GM21526 (cell line): ENCODE results near the gene RNU7-1.

Experiments
- ATAC-seq: cut with Tn5 transposase; IDR thresholded peaks from one replicate; pipeline ENCODE4 v1.9.1; 2021; ENCODE audit warnings: moderate library complexity; ENCODE audit not compliant: unreplicated experiment, low FRiP score

RNU7-1 gene

GRCh38 chr12:6917491-6918231 lies 26.0 kb upstream of the RNU7-1 start:
- ATAC-seq: no peak

DNA sequence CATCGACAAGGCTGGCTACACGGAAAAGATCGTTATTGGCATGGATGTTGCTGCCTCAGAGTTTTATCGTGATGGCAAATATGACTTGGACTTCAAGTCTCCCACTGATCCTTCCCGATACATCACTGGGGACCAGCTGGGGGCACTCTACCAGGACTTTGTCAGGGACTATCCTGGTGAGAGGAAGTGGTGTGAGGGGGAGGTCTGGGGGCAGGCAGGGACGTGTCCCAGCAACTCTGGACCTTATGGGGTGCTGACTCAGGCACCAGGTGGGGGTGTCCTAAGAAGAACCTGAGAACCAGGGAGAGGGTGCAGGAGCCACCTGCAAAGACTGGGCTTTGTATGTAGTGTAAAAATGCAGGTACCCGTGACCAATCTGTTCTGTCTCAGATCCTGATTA lies 24.0 kb upstream of the RNU7-1 start:
- ATAC-seq: no peak

DNA sequence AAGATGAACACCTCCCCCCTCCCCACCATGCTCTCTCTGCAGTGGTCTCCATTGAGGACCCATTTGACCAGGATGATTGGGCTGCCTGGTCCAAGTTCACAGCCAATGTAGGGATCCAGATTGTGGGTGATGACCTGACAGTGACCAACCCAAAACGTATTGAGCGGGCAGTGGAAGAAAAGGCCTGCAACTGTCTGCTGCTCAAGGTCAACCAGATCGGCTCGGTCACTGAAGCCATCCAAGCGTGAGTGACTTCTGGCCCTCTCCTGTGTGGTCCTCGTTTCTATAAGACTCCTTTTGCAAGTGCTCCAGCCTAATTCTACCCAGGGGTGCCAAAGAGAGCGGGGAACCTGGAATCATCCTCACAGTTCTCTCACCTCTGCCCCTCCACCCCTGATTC lies 22.1 kb upstream of the RNU7-1 start:
- no peak for ATAC-seq

GRCh38 chr12:6921996-6922946 lies 21.3 kb upstream of the RNU7-1 start:
- ATAC-seq: no peak

DNA sequence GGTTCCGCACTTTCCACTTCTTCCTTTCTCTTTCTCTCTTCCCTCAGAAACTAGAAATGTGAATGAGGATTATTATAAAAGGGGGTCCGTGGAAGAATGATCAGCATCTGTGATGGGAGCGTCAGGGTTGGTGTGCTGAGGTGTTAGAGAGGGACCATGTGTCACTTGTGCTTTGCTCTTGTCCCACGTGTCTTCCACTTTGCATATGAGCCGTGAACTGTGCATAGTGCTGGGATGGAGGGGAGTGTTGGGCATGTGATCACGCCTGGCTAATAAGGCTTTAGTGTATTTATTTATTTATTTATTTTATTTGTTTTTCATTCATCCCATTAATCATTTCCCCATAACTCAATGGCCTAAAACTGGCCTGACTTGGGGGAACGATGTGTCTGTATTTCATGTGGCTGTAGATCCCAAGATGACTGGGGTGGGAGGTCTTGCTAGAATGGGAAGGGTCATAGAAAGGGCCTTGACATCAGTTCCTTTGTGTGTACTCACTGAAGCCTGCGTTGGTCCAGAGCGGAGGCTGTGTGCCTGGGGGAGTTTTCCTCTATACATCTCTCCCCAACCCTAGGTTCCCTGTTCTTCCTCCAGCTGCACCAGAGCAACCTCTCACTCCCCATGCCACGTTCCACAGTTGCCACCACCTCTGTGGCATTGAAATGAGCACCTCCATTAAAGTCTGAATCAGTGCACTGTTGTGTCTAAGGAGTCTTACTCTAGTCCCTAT lies 20.4 kb upstream of the RNU7-1 start:
- no peak for ATAC-seq

GRCh38 chr12:6923851-6924250 lies 19.8 kb upstream of the RNU7-1 start:
- no peak for ATAC-seq

DNA sequence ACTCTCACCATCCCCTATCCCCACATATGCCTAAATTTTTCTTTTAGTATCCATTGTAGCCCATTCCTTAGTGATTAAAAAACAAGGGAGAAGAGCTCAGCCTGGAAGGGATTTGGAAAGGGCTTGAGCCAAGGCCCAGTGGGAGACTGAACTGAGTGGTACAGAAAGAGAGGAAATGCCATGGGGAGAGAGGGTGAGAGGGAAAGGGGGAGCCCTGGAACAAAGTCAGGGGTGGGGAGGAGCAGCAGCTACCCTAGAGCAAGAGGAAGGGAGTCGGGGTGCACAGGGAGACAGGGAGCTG lies 18.4 kb upstream of the RNU7-1 start:
- ATAC-seq: no peak

DNA sequence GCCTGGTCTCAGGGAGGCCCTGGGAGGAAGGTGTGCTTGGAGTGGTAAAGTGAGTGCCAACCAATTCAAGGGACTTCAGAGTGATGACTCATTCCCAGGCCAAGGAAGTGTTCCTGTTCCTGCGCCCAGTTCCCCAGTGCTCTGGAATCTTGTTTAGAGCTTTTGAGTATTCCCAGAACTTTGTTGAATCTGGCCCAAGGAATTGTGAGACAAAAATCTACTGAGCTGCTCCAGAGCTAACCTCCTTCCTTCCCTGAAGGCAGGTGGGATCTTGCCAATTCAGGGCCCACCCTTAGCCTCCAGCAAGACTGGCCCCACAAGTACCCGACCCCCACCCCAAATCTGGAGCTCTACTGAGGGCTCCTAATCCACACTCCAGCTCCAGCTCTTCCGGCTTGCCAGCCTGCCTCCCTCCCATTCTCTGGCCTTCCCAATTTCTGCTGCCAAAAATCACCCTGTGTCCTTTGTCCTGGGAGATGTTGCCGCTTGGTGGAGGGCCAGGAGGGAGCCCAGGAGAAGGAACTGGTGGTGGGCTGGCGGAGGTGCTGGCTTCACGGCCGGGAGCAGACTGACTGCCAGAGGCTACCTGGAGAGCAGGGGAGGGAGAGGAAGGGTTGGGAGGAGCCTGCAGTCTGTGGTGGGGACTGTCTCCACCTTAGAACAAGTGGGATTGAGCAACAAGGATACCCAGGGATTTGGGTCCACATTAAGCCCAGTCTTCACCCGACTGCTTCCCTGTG lies 17.9 kb upstream of the RNU7-1 start:
- ATAC-seq: no peak

DNA sequence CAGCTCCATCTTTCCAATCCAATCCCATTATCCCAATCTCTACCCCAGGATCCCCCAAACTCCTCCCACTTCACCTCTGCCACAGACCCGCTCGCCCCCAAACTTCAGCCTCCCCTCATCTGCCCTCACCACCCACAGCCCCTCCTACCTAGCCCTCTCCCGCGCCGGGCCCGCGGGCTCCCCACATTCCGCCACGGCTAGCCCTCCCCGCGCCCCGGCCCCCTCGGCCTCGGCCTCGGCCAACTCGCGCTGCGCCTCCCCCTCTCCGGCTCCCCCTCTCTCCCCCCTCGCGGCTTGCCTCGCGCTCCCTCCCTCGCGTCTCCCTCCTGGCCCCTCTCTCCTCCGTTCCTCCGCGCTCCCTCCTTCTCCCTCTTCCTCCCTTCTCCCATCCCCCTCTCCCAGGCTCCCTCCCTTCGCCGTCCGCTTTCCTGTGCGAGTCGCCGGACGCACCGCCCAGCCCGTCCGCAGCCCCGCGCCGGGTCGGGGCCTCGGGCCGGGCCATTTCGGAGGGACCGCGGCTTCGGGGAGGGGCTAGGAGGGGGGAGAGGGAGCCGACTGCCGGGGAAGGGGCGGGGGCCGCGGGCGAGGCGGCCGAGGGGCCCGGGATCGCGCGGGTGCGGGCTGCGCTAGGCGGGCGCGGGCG lies 16.1 kb upstream of the RNU7-1 start, which contains the start of gene ATN1:
Gene ATN1, plus strand, starts transcription at position 581 of the 643 bp plus-strand sequence. CDS start 6,043 bp downstream, outside the sequence.
- ATAC-seq: no peak

- no peak for ATAC-seq
Observed at GRCh38 chr12:6928022-6928702, 15.5 kb upstream of the RNU7-1 start.

DNA sequence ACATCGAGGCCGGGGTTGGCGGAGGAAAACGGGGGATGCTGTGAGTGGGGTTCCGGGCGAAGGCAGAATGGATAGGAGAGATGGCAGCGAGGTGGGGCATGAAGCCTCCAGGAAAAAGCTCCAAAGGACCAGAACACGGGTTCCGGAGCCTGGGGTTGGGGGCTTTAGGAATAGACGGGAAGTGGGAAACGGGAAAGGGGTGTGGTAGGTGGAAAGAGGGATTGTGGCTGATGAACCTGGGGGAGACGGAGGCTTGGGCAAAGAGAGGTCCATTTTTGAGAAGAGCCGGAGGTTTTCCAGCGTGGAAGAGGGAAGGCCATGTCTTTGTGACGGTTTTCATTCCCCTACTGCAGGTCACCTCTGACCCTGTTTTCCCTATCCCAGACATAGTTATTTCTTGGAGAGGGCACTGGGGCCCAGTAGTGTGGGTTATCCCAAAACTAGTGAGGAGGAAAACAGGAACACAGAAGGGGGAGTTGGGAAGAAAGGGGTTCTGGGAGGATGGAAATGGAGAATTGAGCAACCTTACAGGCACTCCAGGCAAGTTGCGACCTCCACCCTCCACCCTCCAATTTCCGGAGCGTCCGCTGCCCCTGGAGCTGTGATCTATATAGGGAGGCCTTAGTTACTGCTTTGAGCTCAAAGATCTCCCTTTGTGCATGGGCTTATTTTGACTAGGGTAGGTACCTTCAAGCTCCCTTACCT lies 14.8 kb upstream of the RNU7-1 start:
- no peak for ATAC-seq

GRCh38 chr12:6929466-6930452 lies 13.9 kb upstream of the RNU7-1 start:
- no peak for ATAC-seq

DNA sequence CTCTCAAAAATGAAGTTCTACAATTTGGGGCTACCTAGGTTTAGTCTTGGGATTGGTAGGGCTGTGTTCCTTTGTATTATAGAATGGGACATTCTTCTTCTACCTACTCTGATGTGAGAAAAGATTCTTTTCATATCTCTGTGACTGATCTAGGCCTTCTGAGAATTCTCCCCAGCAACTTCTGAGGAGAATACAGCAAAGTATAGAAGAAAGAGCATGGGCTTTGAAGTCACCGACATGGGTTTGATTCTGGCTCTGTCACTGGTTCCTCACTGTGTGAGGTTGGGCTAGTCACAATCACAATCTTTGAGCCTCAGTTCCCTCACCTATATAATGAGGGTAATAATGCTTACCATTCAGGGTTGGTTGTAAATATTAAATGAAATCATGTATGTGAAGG lies 10.8 kb upstream of the RNU7-1 start:
- ATAC-seq: no peak

DNA sequence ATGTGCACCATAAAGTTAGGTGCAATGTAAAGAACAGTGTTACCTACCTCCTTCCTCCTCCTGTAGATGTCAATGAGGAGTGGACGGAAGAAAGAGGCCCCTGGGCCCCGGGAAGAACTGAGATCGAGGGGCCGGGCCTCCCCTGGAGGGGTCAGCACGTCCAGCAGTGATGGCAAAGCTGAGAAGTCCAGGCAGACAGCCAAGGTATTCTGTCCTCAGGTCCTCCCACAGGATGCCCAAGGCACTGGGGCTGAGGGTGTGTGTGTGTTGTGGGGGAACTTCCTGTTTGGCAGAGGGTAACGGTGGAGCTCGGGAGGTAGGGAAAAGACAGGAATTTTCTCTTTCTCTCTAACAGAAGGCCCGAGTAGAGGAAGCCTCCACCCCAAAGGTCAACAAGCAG lies 9.5 kb upstream of the RNU7-1 start:
- ATAC-seq: no peak

DNA sequence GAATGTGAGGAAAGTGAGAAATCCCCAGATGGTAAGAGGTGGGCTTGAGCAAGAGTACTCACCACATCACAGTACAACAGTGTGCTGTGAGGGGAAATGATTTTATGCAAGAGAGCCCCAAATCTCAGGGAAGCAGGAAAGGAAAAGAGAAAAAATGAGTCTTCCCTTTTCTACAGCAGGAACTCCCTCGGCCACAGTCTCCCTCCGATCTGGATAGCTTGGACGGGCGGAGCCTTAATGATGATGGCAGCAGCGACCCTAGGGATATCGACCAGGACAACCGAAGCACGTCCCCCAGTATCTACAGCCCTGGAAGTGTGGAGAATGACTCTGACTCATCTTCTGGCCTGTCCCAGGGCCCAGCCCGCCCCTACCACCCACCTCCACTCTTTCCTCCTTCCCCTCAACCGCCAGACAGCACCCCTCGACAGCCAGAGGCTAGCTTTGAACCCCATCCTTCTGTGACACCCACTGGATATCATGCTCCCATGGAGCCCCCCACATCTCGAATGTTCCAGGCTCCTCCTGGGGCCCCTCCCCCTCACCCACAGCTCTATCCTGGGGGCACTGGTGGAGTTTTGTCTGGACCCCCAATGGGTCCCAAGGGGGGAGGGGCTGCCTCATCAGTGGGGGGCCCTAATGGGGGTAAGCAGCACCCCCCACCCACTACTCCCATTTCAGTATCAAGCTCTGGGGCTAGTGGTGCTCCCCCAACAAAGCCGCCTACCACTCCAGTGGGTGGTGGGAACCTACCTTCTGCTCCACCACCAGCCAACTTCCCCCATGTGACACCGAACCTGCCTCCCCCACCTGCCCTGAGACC lies 8.0 kb upstream of the RNU7-1 start:
- no peak for ATAC-seq

DNA sequence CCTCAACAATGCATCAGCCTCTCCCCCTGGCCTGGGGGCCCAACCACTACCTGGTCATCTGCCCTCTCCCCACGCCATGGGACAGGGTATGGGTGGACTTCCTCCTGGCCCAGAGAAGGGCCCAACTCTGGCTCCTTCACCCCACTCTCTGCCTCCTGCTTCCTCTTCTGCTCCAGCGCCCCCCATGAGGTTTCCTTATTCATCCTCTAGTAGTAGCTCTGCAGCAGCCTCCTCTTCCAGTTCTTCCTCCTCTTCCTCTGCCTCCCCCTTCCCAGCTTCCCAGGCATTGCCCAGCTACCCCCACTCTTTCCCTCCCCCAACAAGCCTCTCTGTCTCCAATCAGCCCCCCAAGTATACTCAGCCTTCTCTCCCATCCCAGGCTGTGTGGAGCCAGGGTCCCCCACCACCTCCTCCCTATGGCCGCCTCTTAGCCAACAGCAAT lies 7.4 kb upstream of the RNU7-1 start:
- no peak for ATAC-seq
